Measurements from ENCODE around the gene IL19.

Gene IL19

GRCh38 chr1:206734499-206735142, 36.0 kb upstream of the IL19 start:
- Histone ChIP-seq H3K79me2 (ENCODE audit: insufficient read depth, low read length) (no peaks in the 10 kb centered on the region), H3K9me3 (ENCODE audit: insufficient read depth, low read length, severe bottlenecking) (no peaks in the 10 kb centered on the region), H3K4me3 (ENCODE audit: low read depth in 1 of 2, low read length in 2 of 2) (no peak overlapping the region), H3K27me3 (ENCODE audit: insufficient read depth, low read length, poor library complexity) (no peaks in the 10 kb centered on the region), H3K36me3 (ENCODE audit: insufficient read depth, low read length) (peaks cover 51% of the 10 kb centered on the region), H4K20me1 (ENCODE audit: insufficient read depth, low read length) (no peaks in the 10 kb centered on the region), H3K4me1 (ENCODE audit: insufficient read depth, low read length) (peaks cover 43% of the 10 kb centered on the region), H2AFZ (ENCODE audit: low read depth, low read length) (no peak overlapping the region), H3K27ac (ENCODE audit: low read length) (peak overlapping the region; percentile 64), H3K9ac (ENCODE audit: low read depth, low read length) (no peak overlapping the region), H3K4me2 (ENCODE audit: insufficient read depth, low read length) (no peak overlapping the region)
- DNase-seq = peak; percentile 78
- peak; percentile 76 for ATAC-seq (ENCODE audit: insufficient read depth, low read depth)
- TF ChIP-seq EZH2 (IDR thresholded peaks at IDR 0.05; ENCODE audit: borderline replicate concordance, low read depth, low read length, severe bottlenecking) (no peak), CTCF (IDR thresholded peaks at IDR 0.05; ENCODE audit: borderline replicate concordance, extremely low read depth, low read length, poor library complexity, severe bottlenecking) (peak; percentile 93)

GRCh38 chr1:206735553-206736031, 35.0 kb upstream of the IL19 start:
- Histone ChIP-seq H3K27me3 (ENCODE audit: insufficient read depth, low read length, poor library complexity) (no peaks in the 10 kb centered on the region), H3K4me2 (ENCODE audit: insufficient read depth, low read length) (no peak overlapping the region), H3K9me3 (ENCODE audit: insufficient read depth, low read length, severe bottlenecking) (no peaks in the 10 kb centered on the region), H3K79me2 (ENCODE audit: insufficient read depth, low read length) (no peaks in the 10 kb centered on the region), H2AFZ (ENCODE audit: low read depth, low read length) (no peak overlapping the region), H3K27ac (ENCODE audit: low read length) (peak overlapping the region; percentile 64), H3K4me1 (ENCODE audit: insufficient read depth, low read length) (peaks cover 49% of the 10 kb centered on the region), H4K20me1 (ENCODE audit: insufficient read depth, low read length) (no peaks in the 10 kb centered on the region), H3K4me3 (ENCODE audit: low read depth in 1 of 2, low read length in 2 of 2) (no peak overlapping the region), H3K36me3 (ENCODE audit: insufficient read depth, low read length) (peaks cover 42% of the 10 kb centered on the region), H3K9ac (ENCODE audit: low read depth, low read length) (no peak overlapping the region)
- DNase-seq (no peak), ATAC-seq (ENCODE audit: insufficient read depth, low read depth) (no peak)
- TF ChIP-seq EZH2 (IDR thresholded peaks at IDR 0.05; ENCODE audit: borderline replicate concordance, low read depth, low read length, severe bottlenecking) (no peak), CTCF (IDR thresholded peaks at IDR 0.05; ENCODE audit: borderline replicate concordance, extremely low read depth, low read length, poor library complexity, severe bottlenecking) (no peak)

- H4K20me1 ChIP-seq (ENCODE audit: insufficient read depth, low read length) = no peaks in the 10 kb centered on the region
- H3K79me2 ChIP-seq (ENCODE audit: insufficient read depth, low read length) = no peaks in the 10 kb centered on the region
- H3K4me2 ChIP-seq (ENCODE audit: insufficient read depth, low read length) = no peak overlapping the region
- DNase-seq (peak; percentile 31), ATAC-seq (ENCODE audit: insufficient read depth, low read depth) (peak; percentile 25; the same call in 2 of the 3 replicates)
- H3K4me3 ChIP-seq (ENCODE audit: low read depth in 1 of 2, low read length in 2 of 2) = no peak overlapping the region
- no peaks in the 10 kb centered on the region for H3K9me3 ChIP-seq (ENCODE audit: insufficient read depth, low read length, severe bottlenecking)
- H3K4me1 ChIP-seq (ENCODE audit: insufficient read depth, low read length) = peaks cover 49% of the 10 kb centered on the region
- H2AFZ ChIP-seq (ENCODE audit: low read depth, low read length) = no peak overlapping the region
- no peak for TF ChIP-seq EZH2 (IDR thresholded peaks at IDR 0.05; ENCODE audit: borderline replicate concordance, low read depth, low read length, severe bottlenecking)
- TF ChIP-seq CTCF (IDR thresholded peaks at IDR 0.05; ENCODE audit: borderline replicate concordance, extremely low read depth, low read length, poor library complexity, severe bottlenecking) = no peak
- no peaks in the 10 kb centered on the region for H3K27me3 ChIP-seq (ENCODE audit: insufficient read depth, low read length, poor library complexity)
- H3K9ac ChIP-seq (ENCODE audit: low read depth, low read length) = peak overlapping the region; percentile 19
- peaks cover 28% of the 10 kb centered on the region for H3K36me3 ChIP-seq (ENCODE audit: insufficient read depth, low read length)
- peak overlapping the region; percentile 64 for H3K27ac ChIP-seq (ENCODE audit: low read length)
These were observed 33.5 kb upstream of the IL19 start for GRCh38 chr1:206736878-206737728.
